Large intestine (tissue), 12 donors: ENCODE measurements around the gene OR4C6. TPM values are rescaled to one million over a fixed set of nuclear protein-coding genes. Genes with fewer than 3 reads are reported as not detected.

Experiments used
- DNase-seq, 2 donors: peaks; one replicate each; pipeline versions ENCODE4 v3.0.0 to v3.0.0-alpha.2; 2013
- H3K27ac ChIP-seq: one replicate; pipeline ENCODE4 v1.5.1; 2013; ENCODE audit warnings: low read length
- H3K27me3 ChIP-seq: 2 replicates; pipeline ENCODE4 v1.6.1; 2013; ENCODE audit warnings: low read length; ENCODE audit not compliant: control insufficient read depth, insufficient read depth
- H3K36me3 ChIP-seq: 2 replicates; pipeline ENCODE4 v1.6.1; 2013; ENCODE audit warnings: low read length; ENCODE audit not compliant: control insufficient read depth, insufficient read depth
- H3K4me1 ChIP-seq: one replicate; pipeline ENCODE4 v1.6.1; 2013; ENCODE audit warnings: low read length; ENCODE audit not compliant: control insufficient read depth, insufficient read depth
- H3K4me3 ChIP-seq: one replicate; pipeline ENCODE4 v1.5.1; 2013; ENCODE audit warnings: low read length
- H3K9me3 ChIP-seq: one replicate; pipeline ENCODE4 v1.6.1; 2013; ENCODE audit warnings: mild to moderate bottlenecking, low read depth, low read length, moderate library complexity; ENCODE audit not compliant: control insufficient read depth
- WGBS: methylation state at CpG from one replicate; pipeline ENCODE4 v1.1.5; 2013; ENCODE audit warnings: low lambda C conversion rate; ENCODE audit not compliant: insufficient coverage; 5-methylcytosine and 5-hydroxymethylcytosine counted together
- long read RNA-seq, 11 donors: transcript quantifications; one replicate each; lab custom pipeline, GENCODE V29; 2026
- polyA plus RNA-seq: library from polyadenylated mRNA; unstranded; fragments of 120-200 nt; gene quantifications from one replicate; pipeline ENCODE4 v1.2.1, GENCODE V29; 2013

The OR4C6 gene
- not detected for polyA plus RNA-seq
- long read RNA-seq, donor 1: 0 reads
- long read RNA-seq, donor 2: 0 reads
- long read RNA-seq, donor 3: 0 reads
- long read RNA-seq, donor 4: 0 reads
- long read RNA-seq, donor 5: 0 reads
- long read RNA-seq, donor 6: 0 reads
- long read RNA-seq, donor 7: 0 reads
- long read RNA-seq, donor 8: 0 reads
- long read RNA-seq, donor 9: 0 reads
- long read RNA-seq, donor 10: 0 reads
- long read RNA-seq, donor 11: 0 reads

DNA sequence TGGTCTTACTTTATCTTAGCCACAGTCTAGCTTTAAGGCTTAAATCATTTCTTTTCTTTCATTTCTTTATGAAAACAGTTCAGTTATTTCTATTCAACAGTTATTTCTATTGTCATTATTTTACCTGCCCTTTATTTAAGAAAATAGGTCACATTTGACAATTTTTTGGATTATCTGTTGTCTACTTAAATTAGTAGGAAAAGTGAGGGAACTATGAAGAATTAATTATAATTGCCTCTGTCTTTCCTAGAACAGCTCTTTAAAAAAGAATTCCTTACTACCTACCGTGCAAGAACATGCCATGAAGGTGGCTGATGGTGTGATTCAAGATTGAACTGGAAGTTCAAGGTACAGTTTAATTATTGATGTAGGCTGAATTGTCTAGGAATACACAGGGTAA lies at the start of gene OR4C6:
TSS of gene OR4C6 (plus strand) at position 301 of the 400 bp plus-strand sequence. CDS start 2,966 bp downstream, outside the sequence.
- no peak for DNase-seq
- no peaks in the 10 kb centered on the region for H3K36me3 ChIP-seq
- no peak within 1 kb of the TSS for H3K27ac ChIP-seq
- no peaks in the 10 kb centered on the region for H3K9me3 ChIP-seq
- H3K4me1 ChIP-seq: no peaks in the 10 kb centered on the region
- H3K4me3 ChIP-seq: no peak within 1 kb of the TSS
- H3K27me3 ChIP-seq: no peaks in the 10 kb centered on the region
- no CpG with 5 or more reads among the region's 1 CpG for WGBS

- H3K4me3 ChIP-seq: no peak overlapping the region
- H3K27me3 ChIP-seq: no peaks in the 10 kb centered on the region
- no CpG with 5 or more reads among the region's 1 CpG for WGBS
- H3K27ac ChIP-seq: no peak overlapping the region
- DNase-seq: no peak
- no peaks in the 10 kb centered on the region for H3K36me3 ChIP-seq
- H3K9me3 ChIP-seq: no peaks in the 10 kb centered on the region
- no peaks in the 10 kb centered on the region for H3K4me1 ChIP-seq
These were observed 37.5 kb upstream of the OR4C6 start for GRCh38 chr11:55624531-55624930.

DNA sequence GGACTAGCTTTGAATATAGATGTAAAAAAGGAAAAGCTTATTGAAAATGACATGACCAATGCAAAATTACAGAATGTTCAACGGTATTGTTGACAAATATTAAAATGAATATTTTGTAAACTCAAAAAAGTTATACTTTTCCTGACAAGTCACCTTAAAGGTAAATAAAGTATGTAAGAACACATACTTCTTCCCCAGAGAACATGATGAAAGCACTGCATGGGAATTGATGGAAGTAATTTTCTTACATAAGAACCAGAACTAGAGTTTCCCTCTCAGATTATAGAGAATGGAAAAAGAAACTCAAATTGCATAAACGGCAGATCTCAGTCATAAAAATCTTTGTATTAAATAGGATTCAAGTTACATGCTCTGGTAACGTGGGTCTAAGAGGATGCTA lies 27.2 kb upstream of the OR4C6 start, which contains the start of gene OR4P4:
TSS of gene OR4P4 (plus strand) at position 301 of the 400 bp plus-strand sequence.
- no peak for DNase-seq

GRCh38 chr11:55648027-55648426 lies 14.0 kb upstream of the OR4C6 start, which contains the start of gene OR4S2:
Gene OR4S2, plus strand, starts transcription at chr11:55648327. Its CDS starts 2,577 bp downstream, at chr11:55650904.
- Histone ChIP-seq H3K9me3 (no peaks in the 10 kb centered on the region), H3K4me1 (no peaks in the 10 kb centered on the region), H3K27ac (no peak within 1 kb of the TSS), H3K4me3 (no peak within 1 kb of the TSS), H3K27me3 (no peaks in the 10 kb centered on the region), H3K36me3 (no peaks in the 10 kb centered on the region)
- no CpG with 5 or more reads among the region's 2 CpGs for WGBS
- no peak for DNase-seq

More for the DNA sequence above, 27.2 kb upstream of the OR4C6 start, which contains the start of gene OR4P4:
- no peaks in the 10 kb centered on the region for H3K9me3 ChIP-seq
- no peak within 1 kb of the TSS for H3K4me3 ChIP-seq
- no peaks in the 10 kb centered on the region for H3K27me3 ChIP-seq
- no peaks in the 10 kb centered on the region for H3K4me1 ChIP-seq
- no CpG with 5 or more reads among the region's 3 CpGs for WGBS
- H3K36me3 ChIP-seq: no peaks in the 10 kb centered on the region
- H3K27ac ChIP-seq: no peak within 1 kb of the TSS

DNA sequence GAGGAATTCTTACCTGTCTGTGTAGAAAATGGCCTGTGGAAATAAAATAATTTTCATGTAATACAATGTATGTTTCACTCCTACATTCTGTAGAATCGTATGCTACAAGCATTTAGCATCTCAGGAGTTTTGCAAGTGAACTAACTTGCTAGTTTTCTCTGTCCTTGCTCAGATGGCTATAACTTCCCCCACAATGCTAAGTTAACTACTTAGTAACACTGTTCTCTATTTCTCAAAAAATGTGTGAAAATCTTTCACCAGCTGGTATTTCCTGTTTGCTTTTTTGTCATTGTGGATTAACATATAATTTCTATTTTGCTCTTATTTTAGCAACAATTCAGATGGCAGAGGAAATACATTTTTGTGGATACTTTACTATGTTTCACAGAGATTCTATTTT lies 9.4 kb upstream of the OR4C6 start:
- Histone ChIP-seq H3K9me3 (no peaks in the 10 kb centered on the region), H3K36me3 (no peaks in the 10 kb centered on the region), H3K4me3 (no peak overlapping the region), H3K27me3 (no peaks in the 10 kb centered on the region), H3K27ac (no peak overlapping the region), H3K4me1 (no peaks in the 10 kb centered on the region)
- no CpG with 5 or more reads among the region's 1 CpG for WGBS
- DNase-seq: no peak

GRCh38 chr11:55655096-55655495 lies 6.9 kb upstream of the OR4C6 start:
- DNase-seq: no peak
- Histone ChIP-seq H3K27ac (no peak overlapping the region), H3K4me1 (no peaks in the 10 kb centered on the region)

DNA sequence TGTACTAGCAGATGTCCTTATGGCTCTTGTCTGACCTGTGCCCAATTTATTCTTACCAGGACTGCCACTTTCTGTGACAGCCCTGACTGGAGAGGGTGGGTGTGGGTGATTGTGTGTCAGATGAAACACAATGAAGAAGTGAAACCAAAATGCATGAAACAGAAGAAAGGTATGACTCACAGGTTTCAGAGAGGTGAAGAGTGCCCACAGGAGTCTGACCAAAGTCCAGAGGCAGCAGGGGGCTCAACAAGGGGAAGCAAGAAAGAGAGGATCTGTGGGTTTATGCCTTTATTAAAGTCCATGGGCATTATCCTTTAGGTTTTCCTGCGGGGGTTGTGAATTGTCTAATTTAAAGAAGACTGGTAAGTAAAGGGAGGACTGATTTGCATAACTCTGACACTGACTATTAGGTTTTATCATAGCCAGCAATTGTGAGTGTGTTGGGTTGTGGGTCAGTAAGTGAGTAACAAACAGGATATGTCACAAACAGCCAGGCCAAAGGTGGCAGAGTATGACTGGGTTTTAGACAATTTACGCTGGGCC lies 3.9 kb upstream of the OR4C6 start:
- no peaks in the 10 kb centered on the region for H3K4me1 ChIP-seq
- WGBS: no CpG with 5 or more reads among the region's 2 CpGs
- no peak overlapping the region for H3K27ac ChIP-seq
- no peaks in the 10 kb centered on the region for H3K27me3 ChIP-seq
- H3K9me3 ChIP-seq: no peaks in the 10 kb centered on the region
- no peak overlapping the region for H3K4me3 ChIP-seq
- no peaks in the 10 kb centered on the region for H3K36me3 ChIP-seq
- DNase-seq: no peak

More at GRCh38 chr11:55655096-55655495, 6.9 kb upstream of the OR4C6 start:
- Histone ChIP-seq H3K4me3 (no peak overlapping the region), H3K27me3 (no peaks in the 10 kb centered on the region), H3K9me3 (no peaks in the 10 kb centered on the region), H3K36me3 (no peaks in the 10 kb centered on the region)

- WGBS: no CpG with 5 or more reads among the region's 1 CpG
- Histone ChIP-seq H3K4me1 (no peaks in the 10 kb centered on the region), H3K9me3 (no peaks in the 10 kb centered on the region), H3K27me3 (no peaks in the 10 kb centered on the region), H3K27ac (no peak overlapping the region), H3K36me3 (no peaks in the 10 kb centered on the region), H3K4me3 (no peak overlapping the region)
- DNase-seq: no peak
These were observed 3.4 kb upstream of the OR4C6 start for GRCh38 chr11:55658608-55659007.

GRCh38 chr11:55669376-55669775 lies 7.4 kb downstream of the OR4C6 start:
- no peaks in the 10 kb centered on the region for H3K27me3 ChIP-seq
- H3K9me3 ChIP-seq: no peaks in the 10 kb centered on the region
- no peak overlapping the region for H3K27ac ChIP-seq
- no CpG with 5 or more reads among the region's 2 CpGs for WGBS
- no peak for DNase-seq
- no peaks in the 10 kb centered on the region for H3K36me3 ChIP-seq
- no peaks in the 10 kb centered on the region for H3K4me1 ChIP-seq
- H3K4me3 ChIP-seq: no peak overlapping the region

GRCh38 chr11:55673860-55674259 lies 11.9 kb downstream of the OR4C6 start:
- no peak for DNase-seq
- Histone ChIP-seq H3K4me1 (no peaks in the 10 kb centered on the region), H3K36me3 (no peaks in the 10 kb centered on the region), H3K4me3 (no peak overlapping the region), H3K27ac (no peak overlapping the region), H3K27me3 (no peaks in the 10 kb centered on the region), H3K9me3 (no peaks in the 10 kb centered on the region)
- WGBS: no CpG with 5 or more reads among the region's 5 CpGs

DNA sequence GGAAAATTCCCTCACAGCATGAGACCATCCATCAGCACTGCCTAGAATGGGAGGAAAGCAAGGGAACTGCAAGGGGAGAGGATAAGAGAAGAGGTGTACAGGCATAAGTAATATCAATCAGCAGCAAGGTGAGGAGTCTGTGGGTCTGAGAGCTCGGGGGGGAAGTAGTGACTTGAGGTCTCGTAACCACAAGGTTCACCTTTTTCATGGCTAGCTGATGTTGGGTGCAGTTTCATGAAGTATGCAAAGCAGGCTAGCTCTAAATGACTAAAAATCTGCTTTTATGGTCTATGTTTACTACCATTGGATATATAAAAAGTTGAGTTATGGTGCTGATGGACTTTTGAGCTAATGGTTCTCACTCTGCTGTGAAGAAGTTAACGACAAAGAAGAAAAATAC lies 35.8 kb downstream of the OR4C6 start:
- peaks cover 10% of the 10 kb centered on the region for H3K9me3 ChIP-seq
- 100% methylated on average over 1 of the region's 3 CpGs for WGBS
- no peak overlapping the region for H3K27ac ChIP-seq
- DNase-seq: peak in 1 of 2 donors; percentile 0
- H3K36me3 ChIP-seq: no peaks in the 10 kb centered on the region
- no peaks in the 10 kb centered on the region for H3K4me1 ChIP-seq
- no peaks in the 10 kb centered on the region for H3K27me3 ChIP-seq
- H3K4me3 ChIP-seq: no peak overlapping the region
